NCI-H2171 (cell line): ENCODE results near the gene PIK3CD.
A peak's percentile ranks its signal among the peaks of the same experiment; 100 is the strongest.

Experiments
- DNase-seq: peaks from one replicate; lab custom pipeline; 2025; lab: John Stamatoyannopoulos, UW

PIK3CD gene

GRCh38 chr1:9719978-9720722, 68.6 kb downstream of the PIK3CD start:
- no peak for DNase-seq

- no peak for DNase-seq
Observed at GRCh38 chr1:9720785-9721605, 69.5 kb downstream of the PIK3CD start.

GRCh38 chr1:9721606-9722377, 70.3 kb downstream of the PIK3CD start:
- DNase-seq = peak; percentile 7

- DNase-seq = no peak
Observed at GRCh38 chr1:9722378-9722749, 70.8 kb downstream of the PIK3CD start.

DNA sequence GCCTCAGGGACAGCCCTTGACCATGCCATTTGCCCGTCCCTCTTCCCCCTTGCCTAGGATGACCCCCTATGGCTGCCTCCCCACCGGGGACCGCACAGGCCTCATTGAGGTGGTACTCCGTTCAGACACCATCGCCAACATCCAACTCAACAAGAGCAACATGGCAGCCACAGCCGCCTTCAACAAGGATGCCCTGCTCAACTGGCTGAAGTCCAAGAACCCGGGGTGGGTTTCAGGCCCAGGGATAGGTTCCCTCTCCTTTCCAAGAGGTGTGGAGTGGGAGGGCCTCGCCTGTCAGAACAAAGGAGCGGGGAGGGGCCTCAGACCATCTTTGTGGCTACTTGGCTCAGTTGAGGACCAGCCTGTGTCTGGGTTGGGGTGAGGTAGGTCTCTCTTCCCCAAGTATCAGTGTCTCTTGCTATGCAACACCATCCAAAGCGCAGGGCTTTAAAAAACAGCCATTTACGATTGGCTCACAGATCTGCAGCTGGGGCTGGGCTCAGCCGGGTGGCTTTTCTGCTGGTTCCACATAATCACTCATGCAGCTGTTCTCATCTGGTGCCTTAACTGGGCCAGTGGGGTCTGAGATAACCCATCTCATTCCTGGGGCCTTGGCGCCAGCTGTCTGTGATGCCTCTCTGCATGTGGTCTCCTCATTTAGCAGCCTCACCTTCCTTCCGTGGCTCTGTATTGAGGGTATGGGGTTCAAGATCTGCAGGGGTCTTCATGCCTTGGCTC, 71.7 kb downstream of the PIK3CD start:
- no peak for DNase-seq

GRCh38 chr1:9723926-9724325, 72.4 kb downstream of the PIK3CD start:
- DNase-seq = no peak

- peak; percentile 35 for DNase-seq
Observed at GRCh38 chr1:9724706-9725476, 73.4 kb downstream of the PIK3CD start.

- DNase-seq = no peak
Observed at GRCh38 chr1:9726406-9726805, 74.9 kb downstream of the PIK3CD start.

DNA sequence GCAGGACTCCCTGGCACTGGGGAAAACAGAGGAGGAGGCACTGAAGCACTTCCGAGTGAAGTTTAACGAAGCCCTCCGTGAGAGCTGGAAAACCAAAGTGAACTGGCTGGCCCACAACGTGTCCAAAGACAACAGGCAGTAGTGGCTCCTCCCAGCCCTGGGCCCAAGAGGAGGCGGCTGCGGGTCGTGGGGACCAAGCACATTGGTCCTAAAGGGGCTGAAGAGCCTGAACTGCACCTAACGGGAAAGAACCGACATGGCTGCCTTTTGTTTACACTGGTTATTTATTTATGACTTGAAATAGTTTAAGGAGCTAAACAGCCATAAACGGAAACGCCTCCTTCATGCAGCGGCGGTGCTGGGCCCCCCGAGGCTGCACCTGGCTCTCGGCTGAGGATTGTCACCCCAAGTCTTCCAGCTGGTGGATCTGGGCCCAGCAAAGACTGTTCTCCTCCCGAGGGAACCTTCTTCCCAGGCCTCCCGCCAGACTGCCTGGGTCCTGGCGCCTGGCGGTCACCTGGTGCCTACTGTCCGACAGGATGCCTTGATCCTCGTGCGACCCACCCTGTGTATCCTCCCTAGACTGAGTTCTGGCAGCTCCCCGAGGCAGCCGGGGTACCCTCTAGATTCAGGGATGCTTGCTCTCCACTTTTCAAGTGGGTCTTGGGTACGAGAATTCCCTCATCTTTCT, 75.5 kb downstream of the PIK3CD start:
- DNase-seq = no peak

GRCh38 chr1:9728451-9729295, 77.1 kb downstream of the PIK3CD start:
- DNase-seq = no peak

DNA sequence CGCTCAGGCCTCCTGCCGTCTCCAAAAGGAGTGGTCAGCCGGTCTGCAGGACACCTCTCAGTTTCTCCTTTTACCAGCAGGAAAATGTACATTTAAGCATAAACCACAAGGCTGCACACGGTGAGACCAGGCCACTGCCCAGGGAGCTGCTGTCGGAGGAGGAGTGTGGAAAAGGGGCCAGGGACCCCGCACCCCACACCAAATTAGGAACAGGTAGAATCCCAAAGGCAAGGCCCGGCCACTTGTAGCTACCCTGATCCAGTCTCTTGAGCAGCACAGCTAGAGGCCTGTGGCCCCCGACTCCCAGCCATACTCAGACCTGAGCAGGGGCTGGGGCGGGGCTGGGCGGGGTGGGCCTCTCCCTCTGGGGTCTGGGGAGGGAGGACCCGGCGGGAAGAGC, 78.0 kb downstream of the PIK3CD start:
- DNase-seq = no peak

- DNase-seq = no peak
Observed at GRCh38 chr1:9730096-9730901, 78.8 kb downstream of the PIK3CD start.

GRCh38 chr1:9731051-9731537, 79.6 kb downstream of the PIK3CD start:
- DNase-seq = no peak

- DNase-seq = no peak
Observed at GRCh38 chr1:9731561-9731960, 80.0 kb downstream of the PIK3CD start.

- no peak for DNase-seq
Observed at GRCh38 chr1:9732123-9732971, 80.8 kb downstream of the PIK3CD start.

DNA sequence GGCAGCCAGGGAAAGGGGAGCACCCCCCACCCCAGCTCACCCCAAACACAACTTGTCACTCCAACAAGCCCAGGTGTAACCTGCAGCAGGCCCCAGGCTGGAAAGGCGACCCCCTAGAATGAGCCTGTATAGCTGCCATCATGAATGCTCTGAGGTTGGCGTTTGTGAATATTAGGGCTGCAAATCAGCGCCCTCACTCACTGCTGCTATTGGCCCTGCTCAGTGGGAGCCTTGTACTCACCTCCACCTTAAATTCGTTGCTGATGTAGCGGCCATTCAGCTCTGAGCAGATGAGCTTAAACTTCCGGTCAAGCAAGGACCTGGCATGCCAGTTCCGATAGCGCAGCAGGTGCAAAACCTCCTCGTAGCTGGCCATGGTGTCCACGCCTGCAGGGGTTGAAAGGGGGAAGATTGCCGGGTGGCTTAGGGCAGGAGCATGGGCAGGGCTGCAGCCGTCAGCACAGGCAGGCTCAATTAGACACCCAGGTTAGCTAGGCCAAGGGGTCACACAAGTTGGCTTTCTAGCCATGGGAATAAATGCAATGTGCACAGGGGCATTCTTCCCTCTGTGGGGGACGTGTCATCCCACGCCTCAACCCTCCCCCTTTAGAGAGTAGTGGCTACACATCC, 81.7 kb downstream of the PIK3CD start:
- no peak for DNase-seq

- no peak for DNase-seq
Observed at GRCh38 chr1:9735800-9736199, 84.3 kb downstream of the PIK3CD start.
